HG03354 (cell line): ENCODE measurements around the gene KIF1A.
"Not testable (repeated sequence)": the region's sequence is repeated elsewhere in the genome, so short reads cannot be mapped to it uniquely, and the experiment has no call there.

Experiments
- ATAC-seq: cut with Tn5 transposase; IDR thresholded peaks from one replicate; pipeline ENCODE4 v1.9.1; 2021; ENCODE audit warnings: mild to moderate bottlenecking; ENCODE audit not compliant: unreplicated experiment, poor library complexity, severe bottlenecking

The KIF1A gene

GRCh38 chr2:240713071-240713927 lies 106.7 kb downstream of the KIF1A start:
- ATAC-seq: no peak

- ATAC-seq: no peak
Observed at GRCh38 chr2:240712121-240712520, 107.9 kb downstream of the KIF1A start.

GRCh38 chr2:240711701-240712100 lies 108.3 kb downstream of the KIF1A start:
- ATAC-seq: no peak

DNA sequence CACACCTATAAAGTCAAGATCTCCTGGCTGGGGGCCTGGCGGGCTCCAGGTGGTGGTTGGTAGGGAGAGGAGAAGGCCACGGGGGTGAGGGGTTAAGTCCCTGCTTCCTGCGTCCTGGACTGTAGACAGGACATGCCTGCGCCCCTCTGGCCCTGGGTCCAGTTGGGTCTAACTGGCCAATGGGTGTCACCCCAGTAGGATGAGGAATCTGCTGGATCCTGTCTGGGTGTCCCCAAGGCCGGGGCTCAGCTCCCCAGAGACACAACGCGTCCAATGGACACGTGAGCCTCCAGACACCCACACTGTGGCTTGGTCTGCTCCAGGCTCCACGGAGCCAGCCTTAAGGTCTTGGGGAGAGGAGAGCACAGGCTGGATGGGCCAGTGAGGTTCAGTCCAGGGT lies 108.7 kb downstream of the KIF1A start:
- ATAC-seq: no peak

DNA sequence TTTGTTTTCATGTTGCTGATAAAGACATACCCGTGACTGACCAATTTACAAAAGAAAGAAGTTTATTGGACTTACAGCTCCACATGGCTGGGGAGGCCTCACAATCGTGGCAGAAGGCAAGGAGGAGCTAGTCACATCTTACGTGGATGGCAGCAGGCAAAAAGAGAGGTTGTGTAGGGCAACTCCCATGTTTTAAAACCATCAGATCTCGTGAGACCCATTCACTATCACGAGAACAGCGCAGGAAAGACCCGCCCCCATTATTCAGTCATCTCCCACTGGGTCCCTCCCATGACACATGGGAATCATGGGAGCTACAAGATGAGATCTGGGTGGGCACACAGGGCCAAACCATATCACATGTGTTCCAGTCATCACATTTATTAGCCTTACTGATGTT lies 111.6 kb downstream of the KIF1A start:
- no peak for ATAC-seq

GRCh38 chr2:240707821-240708220 lies 112.2 kb downstream of the KIF1A start:
- ATAC-seq: no peak

GRCh38 chr2:240707043-240707756 lies 112.8 kb downstream of the KIF1A start:
- no peak for ATAC-seq

- ATAC-seq: no peak
Observed at GRCh38 chr2:240705204-240705791, 114.7 kb downstream of the KIF1A start.

DNA sequence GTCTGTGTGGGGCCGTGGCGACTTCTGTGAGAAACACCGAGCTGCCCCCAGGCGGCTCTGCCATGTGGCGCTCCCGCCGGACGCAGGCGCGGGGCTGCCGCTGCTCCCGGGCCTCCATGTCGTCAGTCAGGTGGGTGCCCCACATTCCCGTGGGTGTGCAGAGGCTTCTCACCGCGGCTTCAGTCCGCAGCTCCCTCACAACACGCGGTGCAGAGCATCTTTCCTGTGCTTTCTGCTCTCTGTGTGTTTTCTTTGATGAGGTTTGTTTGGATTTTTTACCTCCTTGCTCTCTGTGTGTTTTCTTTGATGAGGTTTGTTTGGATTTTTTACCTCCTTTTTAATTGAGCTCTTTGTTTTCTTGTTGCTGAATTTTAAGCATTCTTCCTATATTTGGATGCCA lies 115.4 kb downstream of the KIF1A start:
- no peak for ATAC-seq

DNA sequence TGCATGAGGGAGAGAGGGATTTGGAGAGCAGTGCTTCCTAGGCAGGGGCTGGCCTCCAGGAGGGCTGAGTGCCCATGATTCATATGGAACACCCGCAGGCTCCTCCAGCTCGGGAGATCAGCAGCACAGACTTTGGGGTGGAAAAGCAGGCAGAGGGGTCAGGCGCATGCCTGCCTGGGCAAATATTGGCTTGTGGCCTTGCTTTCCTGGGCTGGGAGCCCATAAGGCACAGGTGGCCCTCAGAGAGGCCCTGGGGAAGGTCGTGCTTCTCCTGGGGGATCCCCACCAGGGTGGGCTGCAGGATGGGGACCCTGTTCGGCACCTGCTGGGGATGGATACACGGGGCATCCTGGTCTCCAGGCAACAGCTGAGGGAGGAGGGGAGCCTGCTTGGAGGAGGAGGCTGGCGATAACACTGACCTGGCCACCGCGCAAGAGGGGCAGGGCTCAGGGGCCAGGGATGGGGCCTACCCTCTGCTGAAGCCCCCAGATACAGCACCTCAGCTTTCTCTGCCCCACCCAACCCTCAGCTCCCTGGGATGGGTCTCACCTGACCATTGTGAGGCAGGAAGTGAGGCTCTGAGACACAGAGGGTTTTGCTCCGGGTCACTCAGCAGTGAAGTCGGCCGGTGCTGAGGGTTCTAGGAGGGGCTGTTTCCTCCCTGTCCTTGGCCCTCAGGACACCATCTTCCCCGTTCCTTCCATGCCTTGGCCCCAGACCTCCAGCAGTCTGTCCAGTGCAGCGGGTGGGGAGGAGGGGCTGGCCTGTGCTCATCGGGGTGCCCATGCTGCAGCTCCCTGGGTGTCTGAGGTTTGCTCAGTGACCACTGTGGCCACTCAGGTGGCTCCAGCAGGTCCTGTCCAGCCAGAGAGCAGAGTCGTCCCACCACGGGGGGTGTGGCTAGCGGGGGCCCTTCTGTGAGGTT lies 116.3 kb downstream of the KIF1A start:
- ATAC-seq: no peak

DNA sequence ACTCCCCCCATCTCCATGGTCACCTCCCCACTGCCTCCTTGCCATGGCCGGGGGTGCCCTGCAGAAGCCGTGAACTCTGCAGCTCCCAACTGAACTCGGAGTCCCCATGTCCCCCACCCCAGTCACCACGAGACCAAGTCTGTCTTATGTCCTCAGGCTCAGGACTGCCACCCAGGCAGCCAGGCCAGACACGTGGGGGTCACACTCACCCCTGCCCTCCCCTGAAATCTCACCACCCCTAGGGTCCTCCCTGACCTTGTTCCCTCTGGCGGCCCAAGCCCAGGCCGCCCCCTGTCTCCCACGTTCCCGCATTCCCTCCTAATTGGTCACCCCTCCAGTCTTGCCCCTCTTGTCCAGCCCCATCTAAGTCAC lies 117.4 kb downstream of the KIF1A start:
- ATAC-seq: no peak

GRCh38 chr2:240701736-240702639 lies 118.0 kb downstream of the KIF1A start:
- no peak for ATAC-seq

GRCh38 chr2:240701091-240701735 lies 118.8 kb downstream of the KIF1A start:
- ATAC-seq: no peak

DNA sequence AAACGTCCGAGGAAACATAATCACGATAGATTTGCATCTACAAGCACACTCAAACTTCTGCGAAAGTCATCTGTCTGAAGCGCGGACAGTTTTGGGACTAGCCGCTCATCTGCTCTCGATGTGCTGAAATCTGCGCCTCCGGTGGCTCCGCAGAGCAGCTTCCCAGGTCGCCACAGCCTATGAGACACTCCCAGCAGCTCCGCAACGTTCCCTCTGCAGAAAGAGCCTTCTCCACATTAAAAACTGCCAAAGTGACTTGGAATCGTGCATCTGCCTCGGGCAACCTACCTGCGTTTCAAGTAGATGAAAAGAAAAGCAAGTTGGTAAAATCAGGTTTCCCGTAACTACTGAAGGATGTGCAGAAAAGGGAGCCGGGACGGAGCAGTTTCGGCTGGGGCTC lies 119.4 kb downstream of the KIF1A start:
- not testable (repeated sequence) for ATAC-seq

- not testable (repeated sequence) for ATAC-seq
Observed at GRCh38 chr2:240699835-240700234, 120.2 kb downstream of the KIF1A start.

GRCh38 chr2:240698852-240699561 lies 121.0 kb downstream of the KIF1A start:
- not testable (repeated sequence) for ATAC-seq

DNA sequence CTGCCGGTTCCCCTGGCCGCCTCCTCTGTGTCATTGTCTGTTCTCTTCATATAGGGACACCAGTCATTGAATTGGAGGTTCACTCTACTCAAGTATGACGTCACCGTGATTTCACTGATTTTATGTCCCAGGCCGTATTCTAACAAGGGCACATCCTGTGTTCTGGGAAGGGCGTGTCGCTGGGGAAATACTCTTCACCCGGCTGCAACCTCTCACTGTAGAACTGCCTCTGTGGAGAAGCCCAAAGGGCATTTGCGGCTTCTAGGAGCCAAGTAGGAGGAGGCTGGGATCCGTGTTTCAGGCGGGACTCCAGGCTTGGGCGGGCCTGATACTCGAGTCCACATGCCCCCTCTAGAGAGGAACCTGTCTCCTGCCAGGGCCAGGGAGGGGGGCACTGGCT lies 123.5 kb downstream of the KIF1A start:
- ATAC-seq: not testable (repeated sequence)

DNA sequence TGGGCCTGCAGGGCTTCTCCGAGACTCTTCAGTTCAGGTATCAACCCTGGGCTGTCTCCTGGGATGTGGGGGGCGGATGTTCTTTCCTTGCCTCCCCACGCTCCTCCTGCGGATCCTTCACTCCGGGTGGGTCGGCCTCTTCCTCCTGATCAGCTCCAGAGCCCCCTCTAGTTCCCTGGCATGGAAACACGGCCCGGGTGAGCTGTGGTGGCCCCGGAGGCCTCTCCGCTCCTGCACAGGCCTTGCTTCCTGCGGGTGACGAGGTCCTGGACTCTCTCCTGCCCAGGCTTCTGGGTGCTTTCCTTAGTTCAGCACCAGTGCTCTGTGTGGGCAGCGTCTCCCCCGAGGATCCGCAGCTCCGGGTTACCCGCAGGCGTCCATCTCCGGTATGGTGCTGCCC lies 124.4 kb downstream of the KIF1A start:
- ATAC-seq: not testable (repeated sequence)
